ENCODE data around the gene TTF1.

The TTF1 gene

DNA sequence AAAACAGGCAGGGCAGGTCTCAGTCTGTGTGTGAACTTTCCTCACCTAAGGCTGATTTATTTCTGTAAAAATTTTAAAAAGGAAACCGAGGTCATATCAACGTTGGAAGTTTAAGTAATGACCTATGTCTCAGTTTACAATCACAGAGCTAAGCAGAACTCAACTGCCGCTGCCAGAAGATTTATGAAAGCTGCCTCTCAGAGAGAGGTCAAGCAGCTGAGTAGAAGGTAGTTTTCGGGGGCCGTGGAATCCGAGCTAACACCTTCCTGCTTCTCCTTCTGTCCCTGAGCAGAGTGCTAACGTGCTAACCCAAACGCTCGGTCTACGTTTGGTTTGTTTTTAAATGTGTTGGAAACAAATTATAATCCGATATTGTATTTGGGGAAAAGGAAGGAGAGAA lies 11.1 kb downstream of the TTF1 start:
- DNase-seq (ENCODE audit: extremely low spot score) = no peak
- CTCF ChIA-PET = no interaction called here
- POLR2A ChIA-PET = no interaction called here
- TF ChIP-seq FOXA1 (IDR thresholded peaks at IDR 0.05) = no peak
- TF ChIP-seq SUZ12 (IDR thresholded peaks at IDR 0.05) = no peak
- TF ChIP-seq LEF1 (IDR thresholded peaks at IDR 0.05; ENCODE audit: borderline replicate concordance) = no peak
- no peak for TF ChIP-seq NFRKB (IDR thresholded peaks at IDR 0.05)
- TF ChIP-seq BHLHE40 (IDR thresholded peaks at IDR 0.05; ENCODE audit: borderline replicate concordance) = no peak
- no peak for TF ChIP-seq SP1 (IDR thresholded peaks at IDR 0.05)
- TF ChIP-seq L3MBTL2 (conservative IDR thresholded peaks at IDR 0.05) = no peak
- TF ChIP-seq CTBP1 (IDR thresholded peaks at IDR 0.05; ENCODE audit: borderline replicate concordance) = no peak
- TF ChIP-seq, protein P1, sequence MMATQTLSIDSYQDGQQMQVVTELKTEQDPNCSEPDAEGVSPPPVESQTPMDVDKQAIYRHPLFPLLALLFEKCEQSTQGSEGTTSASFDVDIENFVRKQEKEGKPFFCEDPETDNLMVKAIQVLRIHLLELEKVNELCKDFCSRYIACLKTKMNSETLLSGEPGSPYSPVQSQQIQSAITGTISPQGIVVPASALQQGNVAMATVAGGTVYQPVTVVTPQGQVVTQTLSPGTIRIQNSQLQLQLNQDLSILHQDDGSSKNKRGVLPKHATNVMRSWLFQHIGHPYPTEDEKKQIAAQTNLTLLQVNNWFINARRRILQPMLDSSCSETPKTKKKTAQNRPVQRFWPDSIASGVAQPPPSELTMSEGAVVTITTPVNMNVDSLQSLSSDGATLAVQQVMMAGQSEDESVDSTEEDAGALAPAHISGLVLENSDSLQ (IDR thresholded peaks at IDR 0.05) = no peak
- TF ChIP-seq FOXK2 (IDR thresholded peaks at IDR 0.05) = no peak

DNA sequence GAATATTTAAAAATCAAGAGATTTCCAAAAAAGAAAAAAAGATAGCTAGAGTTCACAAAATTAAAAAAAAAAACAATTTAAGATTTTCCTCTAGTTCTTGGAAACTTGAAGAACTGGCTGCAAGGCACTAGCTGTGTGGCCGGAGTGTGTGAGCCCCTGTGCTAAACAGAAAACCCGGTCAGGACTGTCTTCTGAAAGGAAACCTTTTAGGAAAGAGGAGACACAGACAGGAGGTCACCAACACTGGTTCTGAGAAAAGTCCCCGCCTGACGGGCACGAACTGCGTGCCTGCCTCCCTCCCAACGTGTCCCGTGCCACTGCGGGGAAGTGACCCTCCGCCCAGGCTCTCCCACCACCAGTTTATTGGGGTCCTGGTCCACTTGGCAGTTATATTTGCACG lies 15.2 kb downstream of the TTF1 start:
- no peak for DNase-seq (ENCODE audit: extremely low spot score)
- POLR2A ChIA-PET = no interaction called here
- CTCF ChIA-PET = no interaction called here
- TF ChIP-seq TARDBP (IDR thresholded peaks at IDR 0.05) = no peak
- TF ChIP-seq FOXA1 (IDR thresholded peaks at IDR 0.05) = no peak
- no peak for TF ChIP-seq FOXM1 (IDR thresholded peaks at IDR 0.05; ENCODE audit: borderline replicate concordance)
- TF ChIP-seq ZNF384 (IDR thresholded peaks at IDR 0.05) = no peak
- TF ChIP-seq LEF1 (IDR thresholded peaks at IDR 0.05; ENCODE audit: borderline replicate concordance) = no peak
- TF ChIP-seq L3MBTL2 (conservative IDR thresholded peaks at IDR 0.05) = no peak
- TF ChIP-seq SUZ12 (IDR thresholded peaks at IDR 0.05) = no peak
- no peak for TF ChIP-seq NFRKB (IDR thresholded peaks at IDR 0.05)
- TF ChIP-seq HDGF (IDR thresholded peaks at IDR 0.05; ENCODE audit: borderline replicate concordance) = no peak
- TF ChIP-seq ELF4 (IDR thresholded peaks at IDR 0.05) = no peak
- no peak for TF ChIP-seq BHLHE40 (IDR thresholded peaks at IDR 0.05; ENCODE audit: borderline replicate concordance)
- TF ChIP-seq CTBP1 (IDR thresholded peaks at IDR 0.05; ENCODE audit: borderline replicate concordance) = no peak
- TF ChIP-seq ARNT (IDR thresholded peaks at IDR 0.05) = no peak
- no peak for TF ChIP-seq SP1 (IDR thresholded peaks at IDR 0.05)
- TF ChIP-seq, protein P1 (IDR thresholded peaks at IDR 0.05) = no peak

DNA sequence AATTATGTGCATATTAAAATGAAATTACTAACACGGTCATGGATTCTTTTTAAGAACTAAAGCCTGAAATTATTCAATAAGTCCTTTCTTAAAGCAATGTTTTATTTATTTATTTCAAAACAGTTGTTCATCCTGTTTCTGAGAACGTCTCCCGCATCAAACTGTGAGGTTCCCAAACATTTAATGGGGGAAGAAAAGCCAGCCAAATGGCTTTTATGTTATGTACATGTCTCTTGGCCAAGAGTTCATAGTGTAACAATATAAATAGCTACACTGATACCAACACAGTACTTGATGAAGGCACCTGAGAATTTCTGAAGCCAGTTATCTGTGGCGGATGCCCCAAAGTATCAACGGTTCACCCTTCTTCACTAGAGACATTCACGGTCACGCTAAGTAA lies 15.7 kb downstream of the TTF1 start:
- no peak for DNase-seq (ENCODE audit: extremely low spot score)
- POLR2A ChIA-PET = no interaction called here
- CTCF ChIA-PET = no interaction called here
- TF ChIP-seq ZNF384 (IDR thresholded peaks at IDR 0.05) (no peak), SUZ12 (IDR thresholded peaks at IDR 0.05) (no peak), FOXK2 (IDR thresholded peaks at IDR 0.05) (no peak), ARNT (IDR thresholded peaks at IDR 0.05) (no peak), FOXA1 (IDR thresholded peaks at IDR 0.05) (no peak), FOXM1 (IDR thresholded peaks at IDR 0.05; ENCODE audit: borderline replicate concordance) (no peak), TARDBP (IDR thresholded peaks at IDR 0.05) (no peak), CTBP1 (IDR thresholded peaks at IDR 0.05; ENCODE audit: borderline replicate concordance) (no peak), BHLHE40 (IDR thresholded peaks at IDR 0.05; ENCODE audit: borderline replicate concordance) (no peak), HDGF (IDR thresholded peaks at IDR 0.05; ENCODE audit: borderline replicate concordance) (no peak), NFRKB (IDR thresholded peaks at IDR 0.05) (no peak), LEF1 (IDR thresholded peaks at IDR 0.05; ENCODE audit: borderline replicate concordance) (no peak), SP1 (IDR thresholded peaks at IDR 0.05) (no peak)
- TF ChIP-seq, protein P1 (IDR thresholded peaks at IDR 0.05) = no peak

DNA sequence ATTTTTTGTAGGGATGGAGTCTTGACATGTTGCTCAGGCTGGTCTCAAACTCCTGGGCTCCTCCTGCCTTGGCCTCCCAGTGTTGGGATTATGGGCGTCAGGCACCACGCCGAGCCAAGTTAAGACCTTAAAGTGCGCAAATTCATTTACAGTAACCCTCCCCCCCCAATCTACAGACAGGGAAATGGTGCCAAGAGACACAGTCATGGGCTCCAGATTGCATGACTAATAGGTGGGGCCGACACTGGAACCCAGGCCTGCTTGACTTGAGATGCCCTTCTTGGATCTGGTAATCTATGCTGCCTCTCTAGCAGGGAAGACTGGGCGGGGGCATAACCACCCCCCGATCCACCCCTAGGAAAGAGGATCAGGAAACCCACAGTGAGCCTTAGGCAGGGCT lies 19.5 kb downstream of the TTF1 start:
- DNase-seq (ENCODE audit: extremely low spot score) = no peak
- TF ChIP-seq BHLHE40 (IDR thresholded peaks at IDR 0.05; ENCODE audit: borderline replicate concordance) = no peak
- no peak for TF ChIP-seq SUZ12 (IDR thresholded peaks at IDR 0.05)
- TF ChIP-seq CTBP1 (IDR thresholded peaks at IDR 0.05; ENCODE audit: borderline replicate concordance) = no peak
- TF ChIP-seq, protein P1 (IDR thresholded peaks at IDR 0.05) = no peak
- TF ChIP-seq ZNF384 (IDR thresholded peaks at IDR 0.05) = no peak
- TF ChIP-seq HDGF (IDR thresholded peaks at IDR 0.05; ENCODE audit: borderline replicate concordance) = no peak
- no peak for TF ChIP-seq FOXK2 (IDR thresholded peaks at IDR 0.05)
- no peak for TF ChIP-seq FOXM1 (IDR thresholded peaks at IDR 0.05; ENCODE audit: borderline replicate concordance)
- no peak for TF ChIP-seq SP1 (IDR thresholded peaks at IDR 0.05)
- no peak for TF ChIP-seq TARDBP (IDR thresholded peaks at IDR 0.05)
- no peak for TF ChIP-seq ARNT (IDR thresholded peaks at IDR 0.05)
- TF ChIP-seq ELF4 (IDR thresholded peaks at IDR 0.05) = no peak
- TF ChIP-seq FOXA1 (IDR thresholded peaks at IDR 0.05) = no peak
- no peak for TF ChIP-seq L3MBTL2 (conservative IDR thresholded peaks at IDR 0.05)
- no peak for TF ChIP-seq NFRKB (IDR thresholded peaks at IDR 0.05)
- no peak for TF ChIP-seq LEF1 (IDR thresholded peaks at IDR 0.05; ENCODE audit: borderline replicate concordance)
- ChIA-PET CTCF (no interaction called here), POLR2A (no interaction called here)

DNA sequence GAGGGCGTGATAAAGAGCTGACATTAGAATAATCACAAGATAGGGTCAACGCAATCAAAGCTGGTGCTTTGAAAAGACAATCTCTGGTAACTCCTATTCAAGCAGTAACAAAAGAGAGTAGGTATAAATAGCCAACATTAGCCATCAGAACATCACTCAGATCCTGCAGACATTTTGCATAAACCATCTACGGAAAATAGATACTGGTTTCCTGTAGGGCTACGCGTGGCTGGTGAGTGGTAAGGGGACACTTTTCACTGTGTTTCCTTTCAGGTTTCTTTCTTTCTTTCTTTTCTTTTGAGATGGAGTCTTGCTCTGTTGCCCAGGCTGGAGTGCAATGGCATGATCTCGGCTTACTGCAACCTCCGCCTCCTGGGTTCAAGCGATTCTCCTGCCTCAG lies 22.3 kb downstream of the TTF1 start:
- no peak for DNase-seq (ENCODE audit: extremely low spot score)
- no peak for TF ChIP-seq ZNF384 (IDR thresholded peaks at IDR 0.05)
- TF ChIP-seq FOXA1 (IDR thresholded peaks at IDR 0.05) = no peak
- TF ChIP-seq L3MBTL2 (conservative IDR thresholded peaks at IDR 0.05) = no peak
- no peak for TF ChIP-seq SUZ12 (IDR thresholded peaks at IDR 0.05)
- TF ChIP-seq FOXM1 (IDR thresholded peaks at IDR 0.05; ENCODE audit: borderline replicate concordance) = no peak
- TF ChIP-seq, protein P1 (IDR thresholded peaks at IDR 0.05) = no peak
- no peak for TF ChIP-seq LEF1 (IDR thresholded peaks at IDR 0.05; ENCODE audit: borderline replicate concordance)
- TF ChIP-seq SP1 (IDR thresholded peaks at IDR 0.05) = no peak
- no peak for TF ChIP-seq ELF4 (IDR thresholded peaks at IDR 0.05)
- TF ChIP-seq TARDBP (IDR thresholded peaks at IDR 0.05) = no peak
- CTCF ChIA-PET = no interaction called here
- POLR2A ChIA-PET = no interaction called here

Data from HEK293T (cell line).